Mesenchymal stem cell (in vitro differentiated cells and primary cell): ENCODE data around the gene RNF114.

ENCODE experiments used
- DNase-seq: peaks from one replicate; pipeline ENCODE4 v3.0.0-alpha.2; 2013
- H2AFZ ChIP-seq: one replicate; pipeline ENCODE4 v1.6.1; 2013; ENCODE audit warnings: low read depth, mild to moderate bottlenecking, control low read depth, inconsistent platforms, low read length, moderate library complexity
- H2AK5ac ChIP-seq: 2 replicates; pipeline ENCODE4 v1.6.1; 2013; ENCODE audit warnings: low read length, moderate library complexity, mild to moderate bottlenecking, inconsistent platforms; ENCODE audit not compliant: severe bottlenecking
- H2BK120ac ChIP-seq: one replicate; pipeline ENCODE4 v1.6.1; 2013; ENCODE audit warnings: low read depth, mild to moderate bottlenecking, inconsistent platforms, low read length, moderate library complexity
- H2BK12ac ChIP-seq, 2 experiments: one replicate each; pipeline ENCODE4 v1.6.1; 2013; ENCODE audit warnings: inconsistent platforms in 2 of 2, low read length in 2 of 2, mild to moderate bottlenecking in 2 of 2, moderate library complexity in 2 of 2, control low read depth in 1 of 2
- H2BK15ac ChIP-seq: one replicate; pipeline ENCODE4 v1.6.1; 2013; ENCODE audit warnings: mild to moderate bottlenecking, low read depth, inconsistent platforms; ENCODE audit not compliant: poor library complexity, severe bottlenecking
- H2BK5ac ChIP-seq: 2 replicates; pipeline ENCODE4 v1.6.1; 2013; ENCODE audit warnings: low read depth, mild to moderate bottlenecking, low read length, control low read depth, inconsistent platforms; ENCODE audit not compliant: poor library complexity, severe bottlenecking
- H3K14ac ChIP-seq, 2 experiments: one replicate each; pipeline ENCODE4 v1.6.1; 2013; ENCODE audit warnings: inconsistent platforms in 2 of 2, low read length in 2 of 2, control low read depth in 1 of 2, mild to moderate bottlenecking in 1 of 2, moderate library complexity in 1 of 2
- H3K18ac ChIP-seq, 2 experiments: one replicate each; pipeline ENCODE4 v1.6.1; 2013; ENCODE audit warnings: inconsistent platforms in 2 of 2, low read length in 2 of 2, control low read depth in 1 of 2, low read depth in 1 of 2, mild to moderate bottlenecking in 1 of 2
- H3K23ac ChIP-seq, 2 experiments: one replicate each; pipeline ENCODE4 v1.6.1; 2013; ENCODE audit warnings: inconsistent platforms in 2 of 2, low read length in 2 of 2, mild to moderate bottlenecking in 2 of 2, moderate library complexity in 2 of 2, control low read depth in 1 of 2
- H3K27ac ChIP-seq: 2 replicates; pipeline ENCODE4 v1.5.1; 2013; ENCODE audit warnings: mild to moderate bottlenecking, moderate library complexity, low read length, control low read depth, inconsistent platforms; ENCODE audit not compliant: poor library complexity, severe bottlenecking
- H3K27me3 ChIP-seq, 2 experiments: 2 replicates each; pipeline versions ENCODE4 v1.6.1 to v1.7.0; 2013; ENCODE audit warnings: low read length in 2 of 2, mild to moderate bottlenecking in 2 of 2, moderate library complexity in 2 of 2, control low read depth in 1 of 2, inconsistent platforms in 1 of 2; ENCODE audit not compliant: control insufficient read depth in 1 of 2, insufficient read depth in 1 of 2
- H3K36me3 ChIP-seq, 2 experiments: 2 replicates each; pipeline versions ENCODE4 v1.6.1 to v1.7.0; 2013; ENCODE audit warnings: low read length in 2 of 2, control low read depth in 1 of 2, inconsistent platforms in 1 of 2, low read depth in 1 of 2, mild to moderate bottlenecking in 1 of 2; ENCODE audit not compliant: insufficient read depth in 2 of 2, control insufficient read depth in 1 of 2
- H3K4ac ChIP-seq, 2 experiments: one replicate each; pipeline ENCODE4 v1.6.1; 2013; ENCODE audit warnings: inconsistent platforms in 2 of 2, low read length in 2 of 2, mild to moderate bottlenecking in 2 of 2, moderate library complexity in 2 of 2, control low read depth in 1 of 2, low read depth in 1 of 2
- H3K4me1 ChIP-seq: 2 replicates; pipeline ENCODE4 v1.6.1; 2013; ENCODE audit warnings: low read depth, low read length, control low read depth; ENCODE audit not compliant: control insufficient read depth, insufficient read depth
- H3K4me2 ChIP-seq: 2 replicates; pipeline ENCODE4 v1.6.1; 2013; ENCODE audit warnings: low read length, mild to moderate bottlenecking, inconsistent platforms; ENCODE audit not compliant: poor library complexity, severe bottlenecking
- H3K4me3 ChIP-seq, 2 experiments: 2 replicates each; pipeline versions ENCODE4 v1.5.1 to v1.7.0; 2013; ENCODE audit warnings: low read length in 2 of 2, mild to moderate bottlenecking in 2 of 2, control low read depth in 1 of 2, low read depth in 1 of 2; ENCODE audit not compliant: insufficient read depth in 1 of 2
- H3K79me1 ChIP-seq: replicated peaks from 2 replicates; pipeline ENCODE4 v1.6.1; 2013; ENCODE audit warnings: mild to moderate bottlenecking, control low read depth, low read length, inconsistent platforms; ENCODE audit not compliant: poor library complexity, severe bottlenecking
- H3K9ac ChIP-seq: 2 replicates; pipeline ENCODE4 v1.7.0; 2013; ENCODE audit warnings: mild to moderate bottlenecking, low read length, moderate library complexity
- H3K9me3 ChIP-seq: 2 replicates; pipeline ENCODE4 v1.7.0; 2013; ENCODE audit warnings: mild to moderate bottlenecking, low read length; ENCODE audit not compliant: control insufficient read depth
- H4K8ac ChIP-seq: one replicate; pipeline ENCODE4 v1.6.1; 2013; ENCODE audit warnings: inconsistent platforms, mild to moderate bottlenecking, low read length, moderate library complexity
- H4K91ac ChIP-seq: one replicate; pipeline ENCODE4 v1.6.1; 2013; ENCODE audit warnings: mild to moderate bottlenecking, low read length, inconsistent platforms
- WGBS: methylation state at CpG from one replicate; pipeline ENCODE4 v1.1.7; 2013; ENCODE audit warnings: mixed read lengths; 5-methylcytosine and 5-hydroxymethylcytosine counted together

Gene RNF114

GRCh38 chr20:49899541-49900383 is 36.4 kb upstream of the RNF114 start:
- Histone ChIP-seq H3K4ac (no peak overlapping the region), H2BK5ac (no peak overlapping the region), H3K23ac (no peak overlapping the region), H2BK12ac (no peak overlapping the region), H3K9ac (no peak overlapping the region), H2BK15ac (no peak overlapping the region), H3K4me2 (no peak overlapping the region), H2AFZ (no peak overlapping the region), H3K79me1 (peaks cover 19% of the 10 kb centered on the region), H3K36me3 (peaks cover 11 to 18% of the 10 kb centered on the region in 2 experiments), H4K91ac (no peak overlapping the region), H3K4me3 (no peak overlapping the region), H3K27ac (no peak overlapping the region), H3K4me1 (peaks cover 3% of the 10 kb centered on the region), H2BK120ac (peak overlapping the region; percentile 19), H3K27me3 (no peaks in the 10 kb centered on the region), H2AK5ac (no peak overlapping the region), H3K14ac (no peak overlapping the region), H3K18ac (no peak overlapping the region), H3K9me3 (no peaks in the 10 kb centered on the region), H4K8ac (no peak overlapping the region)
- 83% methylated on average over 9 of the region's 10 CpGs for WGBS
- DNase-seq: no peak

GRCh38 chr20:49901588-49901987 is 34.6 kb upstream of the RNF114 start:
- Histone ChIP-seq H3K18ac (no peak overlapping the region), H2AFZ (no peak overlapping the region), H2BK120ac (no peak overlapping the region), H3K4me1 (peaks cover 3% of the 10 kb centered on the region), H3K4ac (no peak overlapping the region), H4K8ac (no peak overlapping the region), H3K27ac (no peak overlapping the region), H2BK5ac (no peak overlapping the region), H3K4me2 (no peak overlapping the region), H3K27me3 (no peaks in the 10 kb centered on the region), H3K14ac (no peak overlapping the region), H3K9me3 (no peaks in the 10 kb centered on the region), H2BK12ac (no peak overlapping the region), H2AK5ac (no peak overlapping the region), H3K36me3 (peaks cover 29 to 36% of the 10 kb centered on the region in 2 experiments), H3K79me1 (peaks cover 34% of the 10 kb centered on the region), H2BK15ac (no peak overlapping the region), H3K9ac (no peak overlapping the region), H3K4me3 (no peak overlapping the region), H4K91ac (no peak overlapping the region), H3K23ac (no peak overlapping the region)
- 93% methylated on average over 5 of the region's 5 CpGs for WGBS
- no peak for DNase-seq

DNA sequence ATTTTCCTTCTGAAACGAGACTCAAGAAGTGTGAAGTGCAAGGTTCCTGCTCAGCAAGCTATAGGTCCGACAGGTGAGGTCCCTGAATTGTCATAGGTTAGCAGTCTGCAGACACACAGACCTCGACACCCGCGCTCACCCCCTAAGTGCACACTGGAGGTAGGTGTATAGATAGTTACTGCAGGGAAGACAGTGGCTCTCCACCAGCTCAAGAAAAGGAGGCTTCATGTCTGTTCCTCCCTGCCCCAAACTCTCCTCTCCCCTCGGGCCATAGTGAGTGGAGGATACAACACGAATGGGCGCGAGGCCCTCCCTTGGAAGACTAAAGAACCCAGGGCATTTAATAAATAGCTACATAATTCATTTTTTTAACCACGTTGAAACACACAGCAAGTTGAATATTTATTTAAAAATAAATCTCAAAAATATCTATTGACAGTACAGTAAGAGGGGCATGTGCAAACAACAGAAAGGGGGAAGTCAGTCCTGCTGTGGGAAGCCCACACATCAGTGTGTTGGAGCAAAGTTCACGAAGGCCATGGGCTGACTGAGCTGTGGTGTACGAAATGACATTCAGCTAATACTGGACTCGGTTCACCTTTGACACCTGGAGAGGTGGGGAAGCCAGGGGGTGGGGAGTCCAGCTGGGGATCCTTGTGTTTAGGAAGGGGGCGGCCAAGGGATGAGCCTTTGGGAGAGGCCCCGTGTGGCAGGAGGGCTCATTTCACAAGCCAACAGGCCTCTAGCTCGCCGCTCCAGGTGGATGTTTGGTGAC is 31.6 kb upstream of the RNF114 start:
- Histone ChIP-seq H3K9ac (no peak overlapping the region), H3K4me1 (peaks cover 3% of the 10 kb centered on the region), H2BK12ac (no peak overlapping the region), H3K27ac (no peak overlapping the region), H4K91ac (no peak overlapping the region), H2BK15ac (no peak overlapping the region), H3K23ac (no peak overlapping the region), H3K9me3 (no peaks in the 10 kb centered on the region), H4K8ac (no peak overlapping the region), H2BK120ac (no peak overlapping the region), H3K36me3 (peaks cover 59 to 61% of the 10 kb centered on the region in 2 experiments), H3K4ac (no peak overlapping the region), H2BK5ac (no peak overlapping the region), H3K4me3 (no peak overlapping the region), H2AFZ (no peak overlapping the region), H3K14ac (no peak overlapping the region), H3K4me2 (no peak overlapping the region), H2AK5ac (no peak overlapping the region), H3K27me3 (no peaks in the 10 kb centered on the region), H3K18ac (no peak overlapping the region), H3K79me1 (peaks cover 52% of the 10 kb centered on the region)
- no peak for DNase-seq
- 95% methylated on average over 12 of the region's 17 CpGs for WGBS

DNA sequence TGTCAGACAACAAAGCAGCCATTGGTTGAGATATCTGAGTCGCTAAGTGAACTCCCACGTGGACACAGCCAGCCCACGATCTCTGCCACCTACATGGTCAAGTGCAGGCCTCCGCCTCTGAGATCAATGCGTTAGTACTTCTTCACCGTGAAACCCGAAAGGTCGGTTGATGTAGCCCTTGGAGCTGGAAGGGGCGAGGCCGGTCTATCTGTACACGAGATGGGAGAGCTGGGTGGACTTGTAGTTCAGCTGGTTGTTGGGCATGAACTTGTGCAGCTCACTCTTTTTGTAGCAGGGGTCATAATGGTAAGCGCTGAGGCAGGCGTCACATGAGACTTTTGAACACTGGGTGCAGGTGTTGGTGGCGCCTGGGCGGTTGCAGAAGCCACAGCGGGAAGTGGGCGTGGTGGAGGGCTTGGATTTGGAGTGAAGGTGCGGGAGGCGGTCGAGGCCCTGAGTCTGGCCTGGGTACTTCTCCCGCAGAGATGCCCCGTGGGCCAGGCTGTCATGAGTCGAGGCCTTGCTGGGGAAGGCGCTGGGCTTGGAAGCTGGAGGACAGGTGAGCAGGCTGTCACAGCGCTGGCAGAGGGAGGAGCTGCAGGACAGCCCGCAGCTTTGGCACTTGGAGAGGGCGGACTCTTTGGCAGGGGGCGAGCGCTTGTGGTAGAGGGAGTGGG is 30.6 kb upstream of the RNF114 start:
- H3K23ac ChIP-seq: no peak overlapping the region
- 95% methylated on average over 29 of the region's 29 CpGs for WGBS
- H3K4me2 ChIP-seq: no peak overlapping the region
- no peaks in the 10 kb centered on the region for H3K9me3 ChIP-seq
- H4K91ac ChIP-seq: no peak overlapping the region
- H4K8ac ChIP-seq: no peak overlapping the region
- H3K9ac ChIP-seq: no peak overlapping the region
- no peak overlapping the region for H3K27ac ChIP-seq
- H3K79me1 ChIP-seq: peaks cover 57% of the 10 kb centered on the region
- peaks cover 69 to 70% of the 10 kb centered on the region in 2 experiments for H3K36me3 ChIP-seq
- no peaks in the 10 kb centered on the region for H3K27me3 ChIP-seq
- H2BK15ac ChIP-seq: no peak overlapping the region
- H3K18ac ChIP-seq: no peak overlapping the region
- H2AFZ ChIP-seq: no peak overlapping the region
- no peak overlapping the region for H2BK5ac ChIP-seq
- no peak overlapping the region for H3K4me3 ChIP-seq
- DNase-seq: no peak
- no peak overlapping the region for H2BK12ac ChIP-seq
- no peak overlapping the region for H3K14ac ChIP-seq
- peaks cover 3% of the 10 kb centered on the region for H3K4me1 ChIP-seq
- no peak overlapping the region for H2BK120ac ChIP-seq
- no peak overlapping the region for H2AK5ac ChIP-seq
- H3K4ac ChIP-seq: no peak overlapping the region
